GM10266 (cell line): Measurements from ENCODE around the gene AKAP8.
"Not testable (repeated sequence)": the region's sequence is repeated elsewhere in the genome, so short reads cannot be mapped to it uniquely, and the experiment has no call there.

ENCODE experiments used
- DNase-seq: peaks from one replicate; pipeline ENCODE4 v3.0.0; 2012; ENCODE audit errors: extremely low spot score
- TF ChIP-seq, protein P1 (sequence below): IDR thresholded peaks from 2 replicates; pipeline ENCODE4 v1.5.1; 2012; ENCODE audit warnings: mild to moderate bottlenecking, low read depth; ENCODE audit not compliant: control insufficient read depth, insufficient read depth; ENCODE audit errors: missing control alignments

Gene AKAP8

DNA sequence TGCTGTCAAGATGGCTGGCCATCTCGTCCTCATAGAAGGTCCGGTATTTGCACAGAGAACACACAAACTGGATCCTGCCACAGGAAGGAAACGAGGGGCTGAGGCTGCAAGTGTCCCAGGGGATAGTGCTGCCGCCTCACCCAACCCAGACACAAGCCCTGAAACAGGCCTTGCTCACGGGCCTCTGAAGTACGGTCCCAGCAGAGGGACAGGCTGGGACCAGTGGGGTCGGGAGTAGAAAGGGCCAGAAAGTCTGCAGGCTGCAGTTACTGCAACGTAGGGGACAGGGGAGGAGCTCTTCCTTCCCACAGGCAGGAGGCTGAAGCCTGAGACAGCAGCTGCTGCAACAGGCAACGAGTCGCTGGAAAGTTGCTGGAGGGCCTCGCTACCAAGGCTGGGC lies 18.2 kb upstream of the AKAP8 start:
- DNase-seq, result peak; percentile 8
- TF ChIP-seq, protein P1, sequence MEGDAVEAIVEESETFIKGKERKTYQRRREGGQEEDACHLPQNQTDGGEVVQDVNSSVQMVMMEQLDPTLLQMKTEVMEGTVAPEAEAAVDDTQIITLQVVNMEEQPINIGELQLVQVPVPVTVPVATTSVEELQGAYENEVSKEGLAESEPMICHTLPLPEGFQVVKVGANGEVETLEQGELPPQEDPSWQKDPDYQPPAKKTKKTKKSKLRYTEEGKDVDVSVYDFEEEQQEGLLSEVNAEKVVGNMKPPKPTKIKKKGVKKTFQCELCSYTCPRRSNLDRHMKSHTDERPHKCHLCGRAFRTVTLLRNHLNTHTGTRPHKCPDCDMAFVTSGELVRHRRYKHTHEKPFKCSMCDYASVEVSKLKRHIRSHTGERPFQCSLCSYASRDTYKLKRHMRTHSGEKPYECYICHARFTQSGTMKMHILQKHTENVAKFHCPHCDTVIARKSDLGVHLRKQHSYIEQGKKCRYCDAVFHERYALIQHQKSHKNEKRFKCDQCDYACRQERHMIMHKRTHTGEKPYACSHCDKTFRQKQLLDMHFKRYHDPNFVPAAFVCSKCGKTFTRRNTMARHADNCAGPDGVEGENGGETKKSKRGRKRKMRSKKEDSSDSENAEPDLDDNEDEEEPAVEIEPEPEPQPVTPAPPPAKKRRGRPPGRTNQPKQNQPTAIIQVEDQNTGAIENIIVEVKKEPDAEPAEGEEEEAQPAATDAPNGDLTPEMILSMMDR, result no peak

DNA sequence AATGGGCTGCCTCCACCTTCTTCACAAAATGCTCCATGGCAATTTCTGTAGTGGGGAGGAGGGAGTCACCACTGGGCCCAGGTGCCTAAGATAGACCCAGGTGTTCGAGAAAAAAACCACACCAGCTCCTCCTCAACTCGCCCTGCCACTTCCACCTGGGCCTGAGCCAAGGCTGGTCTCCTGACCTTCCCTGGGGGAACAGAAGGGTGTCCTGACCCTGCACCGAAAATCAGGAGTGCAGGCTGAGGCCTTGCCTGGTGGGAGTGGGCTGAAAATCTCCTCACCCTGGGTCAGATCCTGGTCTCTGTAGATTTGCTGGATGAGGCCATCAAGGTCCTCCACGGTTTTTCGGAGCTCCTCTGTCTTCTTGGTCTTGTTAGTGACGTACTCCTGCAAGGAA lies 17.6 kb upstream of the AKAP8 start:
- no peak for DNase-seq
- TF ChIP-seq, protein P1, result no peak

DNA sequence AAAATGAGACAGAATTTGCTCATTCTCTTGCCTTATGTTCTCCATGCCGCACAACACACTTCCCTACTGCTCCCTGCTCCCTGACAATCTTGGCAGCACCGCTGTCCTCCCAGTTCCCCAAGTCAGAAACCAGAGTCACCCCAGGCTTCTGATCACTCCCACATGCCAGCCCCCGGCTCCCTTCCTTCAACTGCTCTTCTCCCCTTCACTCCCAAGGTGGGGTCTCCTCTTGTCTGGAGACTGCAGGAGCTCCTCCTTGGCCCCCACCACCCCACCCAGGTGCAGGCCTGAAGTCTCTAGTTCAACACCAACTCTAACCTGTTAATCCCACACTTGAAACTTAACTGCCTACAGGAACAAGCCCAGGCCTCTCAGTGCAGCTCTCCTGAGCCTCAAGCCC lies 16.8 kb upstream of the AKAP8 start:
- TF ChIP-seq, protein P1, result no peak
- peak; percentile 27 for DNase-seq

- DNase-seq, result not testable (repeated sequence)
Measured at GRCh38 chr19:15395251-15395650, 15.7 kb upstream of the AKAP8 start.

DNA sequence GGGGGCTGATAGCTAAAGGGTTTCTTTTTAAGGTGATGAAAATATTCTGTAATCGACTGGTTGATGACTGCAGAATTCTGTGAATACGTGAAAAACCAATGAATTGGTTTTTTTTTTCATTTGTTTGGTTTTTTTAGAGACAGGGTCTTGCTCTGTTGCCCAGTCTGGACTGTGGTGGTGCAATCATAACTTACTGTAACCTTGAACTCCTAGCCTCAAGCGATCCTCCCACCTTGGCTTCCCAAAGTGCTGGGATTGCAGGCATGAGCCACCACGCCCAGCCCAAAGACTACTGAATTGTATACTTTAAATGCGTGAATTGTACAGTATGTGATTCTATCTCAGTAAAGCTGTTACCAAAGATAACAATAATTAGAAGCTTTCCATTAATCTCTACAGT lies 14.8 kb upstream of the AKAP8 start:
- TF ChIP-seq, protein P1, result no peak
- DNase-seq, result peak; percentile 5

- DNase-seq, result no peak
- TF ChIP-seq, protein P1, result no peak
Measured at GRCh38 chr19:15393963-15394362, 14.4 kb upstream of the AKAP8 start.

- TF ChIP-seq, protein P1, result no peak
- DNase-seq, result peak; percentile 30
Measured at GRCh38 chr19:15390814-15391213, 11.2 kb upstream of the AKAP8 start.

- DNase-seq, result no peak
- TF ChIP-seq, protein P1, result no peak
Measured at GRCh38 chr19:15381864-15382263, 2.3 kb upstream of the AKAP8 start.
